Endodermal cell (in vitro differentiated cells): Measurements from ENCODE around the gene PNPLA7. TPM values are rescaled to one million over a fixed set of nuclear protein-coding genes. Genes with fewer than 3 reads are reported as not detected.

Experiments used
- DNase-seq: peaks from one replicate; pipeline ENCODE4 v3.0.0-alpha.2; 2017
- H3K27ac ChIP-seq: 2 replicates; pipeline ENCODE4 v1.5.1; 2013; ENCODE audit warnings: mild to moderate bottlenecking, low read depth, low read length, moderate library complexity
- H3K27me3 ChIP-seq: 2 replicates; pipeline ENCODE4 v1.6.1; 2013; ENCODE audit warnings: mild to moderate bottlenecking, low read length, moderate library complexity; ENCODE audit not compliant: insufficient read depth, control insufficient read depth, poor library complexity, severe bottlenecking
- H3K36me3 ChIP-seq: 2 replicates; pipeline ENCODE4 v1.7.0; 2013; ENCODE audit warnings: mild to moderate bottlenecking, low read length, moderate library complexity; ENCODE audit not compliant: control insufficient read depth, insufficient read depth
- H3K4me1 ChIP-seq: one replicate; pipeline ENCODE4 v1.7.0; 2013; ENCODE audit warnings: low read length; ENCODE audit not compliant: control insufficient read depth, insufficient read depth
- H3K4me3 ChIP-seq: 2 replicates; pipeline ENCODE4 v1.5.1; 2013; ENCODE audit warnings: mild to moderate bottlenecking, low read length, moderate library complexity
- H3K9ac ChIP-seq: 2 replicates; pipeline ENCODE4 v1.6.1; 2013; ENCODE audit warnings: mild to moderate bottlenecking, low read length, moderate library complexity; ENCODE audit not compliant: poor library complexity, severe bottlenecking; ENCODE audit errors: extremely low read depth
- H3K9me3 ChIP-seq: 2 replicates; pipeline ENCODE4 v1.6.1; 2013; ENCODE audit warnings: mild to moderate bottlenecking, low read length, moderate library complexity; ENCODE audit not compliant: control insufficient read depth
- H3K27ac Mint-ChIP-seq: 2 replicates; pipeline ENCODE4 v1.8.0; 2020; ENCODE audit warnings: mixed read lengths
- H3K27me3 Mint-ChIP-seq: 2 replicates; pipeline ENCODE4 v1.8.0; 2021; ENCODE audit warnings: mild to moderate bottlenecking, mixed read lengths; ENCODE audit not compliant: insufficient read depth
- H3K36me3 Mint-ChIP-seq: 2 replicates; pipeline ENCODE4 v1.8.0; 2020; ENCODE audit warnings: low read depth, mixed read lengths
- H3K4me1 Mint-ChIP-seq: 2 replicates; pipeline ENCODE4 v1.8.0; 2020; ENCODE audit warnings: mixed read lengths
- H3K4me3 Mint-ChIP-seq: 2 replicates; pipeline ENCODE4 v1.8.0; 2020; ENCODE audit warnings: mild to moderate bottlenecking, moderate library complexity, mixed read lengths
- H3K9me3 Mint-ChIP-seq: 2 replicates; pipeline ENCODE4 v1.8.0; 2020; ENCODE audit warnings: mild to moderate bottlenecking, mixed read lengths
- CTCF ChIP-seq: fragments of 200-600 bp; sonication (generic); conservative IDR thresholded peaks from 2 replicates; pipeline ENCODE4 v1.5.0; 2021; ENCODE audit warnings: antibody characterized with exemption, mild to moderate bottlenecking
- WGBS, 2 experiments: methylation state at CpG; one replicate each; pipeline versions ENCODE4 v1.1.5 to v1.1.7; 2013; ENCODE audit warnings: missing lambda C conversion rate in 2 of 2, mixed read lengths in 1 of 2; ENCODE audit not compliant: insufficient coverage in 1 of 2, insufficient read length in 1 of 2; 5-methylcytosine and 5-hydroxymethylcytosine counted together
- total RNA-seq, 2 donors: library from RNA; stranded (reverse); fragmentation: NEBNext Ultra II Directional in 1 of 2; extraction: Animal tissue kit (Norgen Biotek cat#: 25700) in 1 of 2; gene quantifications; 2 replicates in 1 of 2; 3 replicates in 1 of 2; pipeline ENCODE4 v1.2.1, GENCODE V29; 2021

Gene PNPLA7
- total RNA-seq, 2 donors from 2014 or later = 2.0 to 2.4 TPM

- 88% methylated on average over 13 of the region's 13 CpGs for WGBS, 2 experiments
- Histone ChIP-seq H3K9me3 (no peaks in the 10 kb centered on the region), H3K9ac (no peak overlapping the region), H3K36me3 (peaks cover 54% of the 10 kb centered on the region), H3K27me3 (no peaks in the 10 kb centered on the region), H3K4me3 (peak overlapping the region; percentile 89), H3K4me1 (peaks cover 10% of the 10 kb centered on the region), H3K27ac (no peak overlapping the region)
- Mint-ChIP-seq H3K27me3 (no peaks in the 10 kb centered on the region), H3K9me3 (no peaks in the 10 kb centered on the region), H3K4me1 (peaks cover 8% of the 10 kb centered on the region), H3K27ac (no peak overlapping the region), H3K36me3 (peaks cover 39% of the 10 kb centered on the region), H3K4me3 (peak overlapping the region; percentile 75)
- no peak for TF ChIP-seq CTCF
- DNase-seq = no peak
Measured at GRCh38 chr9:137588311-137588710, 38.1 kb upstream of the PNPLA7 start.

GRCh38 chr9:137586854-137587253 is 36.7 kb upstream of the PNPLA7 start:
- H3K36me3 ChIP-seq = peaks cover 68% of the 10 kb centered on the region
- TF ChIP-seq CTCF = no peak
- peaks cover 3% of the 10 kb centered on the region for H3K4me1 Mint-ChIP-seq
- no peak overlapping the region for H3K9ac ChIP-seq
- H3K27ac Mint-ChIP-seq = no peak overlapping the region
- H3K27me3 Mint-ChIP-seq = no peaks in the 10 kb centered on the region
- DNase-seq = no peak
- H3K27me3 ChIP-seq = no peaks in the 10 kb centered on the region
- WGBS, 2 experiments = 94 to 98% methylated on average over 13 to 14 of the region's 14 CpGs
- peaks cover 52% of the 10 kb centered on the region for H3K36me3 Mint-ChIP-seq
- H3K4me3 Mint-ChIP-seq = no peak overlapping the region
- H3K9me3 Mint-ChIP-seq = no peaks in the 10 kb centered on the region
- H3K4me1 ChIP-seq = peaks cover 10% of the 10 kb centered on the region
- no peak overlapping the region for H3K27ac ChIP-seq
- no peaks in the 10 kb centered on the region for H3K9me3 ChIP-seq
- no peak overlapping the region for H3K4me3 ChIP-seq

- H3K4me3 Mint-ChIP-seq = no peak overlapping the region
- Histone ChIP-seq H3K4me3 (no peak overlapping the region), H3K27me3 (no peaks in the 10 kb centered on the region), H3K9me3 (no peaks in the 10 kb centered on the region), H3K27ac (no peak overlapping the region), H3K9ac (no peak overlapping the region), H3K4me1 (peaks cover 6% of the 10 kb centered on the region), H3K36me3 (peaks cover 74% of the 10 kb centered on the region)
- H3K36me3 Mint-ChIP-seq = peaks cover 57% of the 10 kb centered on the region
- DNase-seq = no peak
- no peak overlapping the region for H3K27ac Mint-ChIP-seq
- TF ChIP-seq CTCF = no peak
- WGBS, 2 experiments = 93 to 100% methylated on average over 5 to 8 of the region's 8 CpGs
- H3K4me1 Mint-ChIP-seq = peaks cover 12% of the 10 kb centered on the region
- no peaks in the 10 kb centered on the region for H3K9me3 Mint-ChIP-seq
- no peaks in the 10 kb centered on the region for H3K27me3 Mint-ChIP-seq
Measured at GRCh38 chr9:137583957-137584356, 33.8 kb upstream of the PNPLA7 start.
